HepG2 (cell line): ENCODE data around the gene SEMA6D. TPM values are rescaled to one million over a fixed set of nuclear protein-coding genes. Genes with fewer than 3 reads are reported as not detected.

Experiments used
- ATAC-seq: fragments of 200-7000 bp; cut with Tn5 transposase; 3 replicates; pipeline ENCODE4 v1.9.1; 2020; ENCODE audit warnings: mild to moderate bottlenecking, moderate library complexity
- BruUV-seq: library from RNA; stranded (reverse); fragments of 400-500 nt; replicated peaks from 2 replicates; lab custom pipeline; 2021; lab: Mats Ljungman, UMichigan
- CTCF ChIA-PET: fragments of 300-600 bp; formaldehyde crosslinking; extraction: SDS; loops from one replicate; lab custom pipeline; 2021; ENCODE audit warnings: low total read pairs, inconsistent platforms, low intra/inter-chr PET ratio; lab: Yijun Ruan, JAX
- POLR2A ChIA-PET: fragments of 350-600 bp; sonication (Branson Sonifier 250); formaldehyde crosslinking; loops from one replicate; lab custom pipeline; 2020; ENCODE audit warnings: antibody characterized with exemption, inconsistent platforms; lab: Yijun Ruan, JAX
- DNase-seq: peaks from one replicate; pipeline ENCODE4 v3.0.0-alpha.2; 2015; ENCODE audit warnings: low spot score
- FAIRE-seq: peaks from 3 replicates; lab custom pipeline; 2011; peaks lifted over from hg19 to GRCh38; lab: Jason Lieb, UNC
- H2AFZ ChIP-seq: one replicate; pipeline ENCODE4 v1.6.1; 2011; ENCODE audit warnings: low read length, inconsistent platforms
- H3K27ac ChIP-seq: fragments of 300-600 bp; 3 replicates; pipeline ENCODE4 v1.8.0; 2011; ENCODE audit warnings: mixed run types, mild to moderate bottlenecking, mixed read lengths, low read length, inconsistent platforms; ENCODE audit not compliant: insufficient read depth; ENCODE audit errors: extremely low read length
- H3K27me3 ChIP-seq, 2 experiments: fragments of 200-600 bp in 1 of 2; 2 replicates in 1 of 2; 3 replicates in 1 of 2; pipeline versions ENCODE4 v1.6.0 to v1.8.0; 2011; ENCODE audit warnings: low read length in 2 of 2, mild to moderate bottlenecking in 2 of 2, moderate library complexity in 2 of 2, inconsistent platforms in 1 of 2; ENCODE audit not compliant: insufficient read depth in 2 of 2, control insufficient read depth in 1 of 2
- H3K36me3 ChIP-seq, 2 experiments: fragments of 200-600 bp in 1 of 2; replicated peaks in 1 of 2; 2 replicates in 1 of 2; 3 replicates in 1 of 2; pipeline versions ENCODE4 v1.5.1 to v1.8.0; 2011; ENCODE audit warnings: low read length in 2 of 2, inconsistent platforms in 1 of 2; ENCODE audit not compliant: insufficient read depth in 2 of 2, control insufficient read depth in 1 of 2
- H3K4me1 ChIP-seq: 2 replicates; pipeline ENCODE4 v1.5.1; 2012; ENCODE audit warnings: low read length, inconsistent platforms; ENCODE audit not compliant: insufficient read depth
- H3K4me2 ChIP-seq: 2 replicates; pipeline ENCODE4 v1.6.0; 2011; ENCODE audit warnings: low read depth, low read length, inconsistent platforms
- H3K4me3 ChIP-seq, 3 experiments: fragments of 200-600 bp in 1 of 3; sonication (generic), shearing (Covaris generic) in 1 of 3; replicated peaks in 1 of 3; 2 replicates each; pipeline ENCODE4 v1.5.1; 2011 to 2016; ENCODE audit warnings: low read length in 3 of 3, inconsistent platforms in 2 of 3, low read depth in 2 of 3, mild to moderate bottlenecking in 2 of 3, control low read depth in 1 of 3, mixed read lengths in 1 of 3; ENCODE audit not compliant: insufficient read depth in 1 of 3
- H3K79me2 ChIP-seq: one replicate; pipeline ENCODE4 v1.6.1; 2011; ENCODE audit warnings: low read length, inconsistent platforms; ENCODE audit not compliant: insufficient read depth
- H3K9ac ChIP-seq: 2 replicates; pipeline ENCODE4 v1.6.0; 2011; ENCODE audit warnings: mild to moderate bottlenecking, low read depth, low read length, inconsistent platforms; ENCODE audit not compliant: insufficient read depth
- H3K9me3 ChIP-seq: 2 replicates; pipeline ENCODE4 v1.5.1; 2012; ENCODE audit warnings: mild to moderate bottlenecking, low read length
- H4K20me1 ChIP-seq: 2 replicates; pipeline ENCODE4 v1.6.0; 2011; ENCODE audit warnings: inconsistent platforms, mild to moderate bottlenecking, low read length, moderate library complexity; ENCODE audit not compliant: insufficient read depth
- BHLHE40 ChIP-seq: IDR thresholded peaks from 2 replicates; pipeline ENCODE4 v1.6.1; 2011; ENCODE audit warnings: low read length, improper control_type of control experiment
- DMAP1 ChIP-seq: IDR thresholded peaks from 2 replicates; pipeline ENCODE4 v1.6.1; 2016
- GFI1 ChIP-seq: sonication (generic); formaldehyde crosslinking; IDR thresholded peaks from 2 replicates; pipeline ENCODE4 v1.5.0; 2020; ENCODE audit warnings: missing genetic modification reagents, mild to moderate bottlenecking, borderline replicate concordance
- HNF1B ChIP-seq: sonication (generic); formaldehyde crosslinking; IDR thresholded peaks from 2 replicates; pipeline ENCODE4 v1.5.1; 2020; ENCODE audit warnings: mild to moderate bottlenecking, moderate library complexity, missing genetic modification reagents
- KAT2B ChIP-seq: fragments of 150-350 bp; IDR thresholded peaks from 2 replicates; pipeline ENCODE4 v1.6.1; 2014; ENCODE audit warnings: low read depth, low read length, borderline replicate concordance
- MED8 ChIP-seq: sonication (generic); formaldehyde crosslinking; IDR thresholded peaks from 2 replicates; pipeline ENCODE4 v1.8.1; 2023; ENCODE audit warnings: mild to moderate bottlenecking, missing genetic modification reagents; ENCODE audit not compliant: insufficient replicate concordance
- NFE2L1 ChIP-seq: sonication (generic); formaldehyde crosslinking; IDR thresholded peaks from 2 replicates; pipeline ENCODE4 v1.4.0; 2020; ENCODE audit warnings: missing genetic modification reagents, mild to moderate bottlenecking, borderline replicate concordance
- TP53 ChIP-seq: sonication (generic); formaldehyde crosslinking; conservative IDR thresholded peaks from 2 replicates; pipeline ENCODE4 v1.4.0; 2020; ENCODE audit warnings: missing genetic modification reagents
- ZEB1 ChIP-seq: IDR thresholded peaks from 2 replicates; pipeline ENCODE4 v1.6.1; 2012; ENCODE audit warnings: mild to moderate bottlenecking, low read depth, inconsistent platforms; ENCODE audit not compliant: insufficient replicate concordance
- ZNF547 ChIP-seq: sonication (generic); formaldehyde crosslinking; IDR thresholded peaks from 2 replicates; pipeline ENCODE4 v1.5.1; 2020; ENCODE audit warnings: mild to moderate bottlenecking, missing genetic modification reagents
- ZNF639 ChIP-seq: conservative IDR thresholded peaks from 2 replicates; pipeline ENCODE4 v1.6.1; 2018; ENCODE audit warnings: missing genetic modification reagents
- ZNF646 ChIP-seq: sonication (generic); formaldehyde crosslinking; IDR thresholded peaks from 2 replicates; pipeline ENCODE4 v1.9.0; 2021; ENCODE audit warnings: mild to moderate bottlenecking, missing genetic modification reagents
- WGBS: methylation state at CpG from one replicate; pipeline ENCODE4 v1.1.6; 2017; ENCODE audit warnings: low lambda C conversion rate; 5-methylcytosine and 5-hydroxymethylcytosine counted together
- in situ Hi-C: cut with HindIII; loops from 2 replicates; pipeline ENCODE4 v1.10.0; 2017; ENCODE audit warnings: low pct_unique_long_range_greater_than_20kb; ENCODE audit not compliant: extremely low pct_ligation_motif_present
- intact Hi-C: fragments of 100-400 bp; cut with micrococcal nuclease; formaldehyde crosslinking; loops from one replicate; pipeline ENCODE4 v1.10.0; 2022; ENCODE audit not compliant: unreplicated experiment
- polyA plus RNA-seq, 8 experiments: library from polyadenylated mRNA; depleted of rRNA in 3 of 8; stranded (reverse) in 7 of 8; unstranded in 1 of 8; fragments of >200 nt; fragmentation: Illumina TruSeq in 4 of 8; extraction: Trizol in 4 of 8; gene quantifications; 2 replicates each; pipeline versions ENCODE4 v1.2.1 to v1.2.3, GENCODE V29; 2011 to 2016; ENCODE audit warnings: low read depth in 4 of 8, missing spikeins in 1 of 8, mixed read lengths in 1 of 8; ENCODE audit not compliant: insufficient read depth in 1 of 8
- total RNA-seq, 5 experiments: library from RNA; depleted of rRNA; stranded (reverse); fragments of >200 nt; fragmentation: Illumina TruSeq; extraction: Trizol; gene quantifications; 2 replicates each; pipeline ENCODE4 v1.2.3, GENCODE V29; 2016; ENCODE audit warnings: low read depth in 1 of 5

The SEMA6D gene
- total and polyA plus RNA-seq, 2 of the 13 experiments (the other 11 are each of a cell fraction or from before 2014, with no cell fraction given): not detected

- TF ChIP-seq NFE2L1 (CRISPR knock-in tag) (no peak), KAT2B (no peak), HNF1B (CRISPR knock-in tag) (no peak), MED8 (CRISPR knock-in tag) (no peak), DMAP1 (no peak), ZEB1 (no peak), BHLHE40 (no peak), GFI1 (CRISPR knock-in tag) (no peak), ZNF639 (CRISPR knock-in tag) (no peak), ZNF547 (CRISPR knock-in tag) (no peak), TP53 (no peak)
Observed at GRCh38 chr15:47741082-47741481, 23.8 kb downstream of the SEMA6D start (continued).

- H3K27ac ChIP-seq: no peak overlapping the region
- intact Hi-C loops: no loop called here
- no peak for ATAC-seq
- no peak overlapping the region for H3K4me2 ChIP-seq
- ChIA-PET POLR2A (no interaction called here), CTCF (no interaction called here)
- H3K4me1 ChIP-seq: no peaks in the 10 kb centered on the region
- H3K27me3 ChIP-seq: no peaks in the 10 kb centered on the region; a peak in 1 of 5 replicates
- H3K4me3 ChIP-seq: no peak overlapping the region
- H3K9ac ChIP-seq: no peak overlapping the region
- DNase-seq: no peak
- no peak overlapping the region for H2AFZ ChIP-seq
- no peaks in the 10 kb centered on the region for H4K20me1 ChIP-seq
- BruUV-seq: no TSS peak
- in situ Hi-C loops: no loop called here
- H3K36me3 ChIP-seq: no peaks in the 10 kb centered on the region
- WGBS: 2% methylated on average over 5 of the region's 5 CpGs
- H3K79me2 ChIP-seq: no peaks in the 10 kb centered on the region
- H3K9me3 ChIP-seq: no peaks in the 10 kb centered on the region
- FAIRE-seq: no peak
- no peak for TF ChIP-seq ZNF646 (CRISPR knock-in tag)
Observed at GRCh38 chr15:47741907-47742306, 24.6 kb downstream of the SEMA6D start.
